GM12874 (cell line): ENCODE results near the gene WWP2.

ENCODE experiments used
- CTCF ChIP-seq: IDR thresholded peaks from 2 replicates; pipeline ENCODE4 v1.5.1; 2011; ENCODE audit warnings: low read depth, mild to moderate bottlenecking, control low read depth, low read length, moderate library complexity; ENCODE audit not compliant: insufficient read depth

Gene WWP2

GRCh38 chr16:69724981-69725479, 37.1 kb upstream of the WWP2 start:
- TF ChIP-seq CTCF: no peak

DNA sequence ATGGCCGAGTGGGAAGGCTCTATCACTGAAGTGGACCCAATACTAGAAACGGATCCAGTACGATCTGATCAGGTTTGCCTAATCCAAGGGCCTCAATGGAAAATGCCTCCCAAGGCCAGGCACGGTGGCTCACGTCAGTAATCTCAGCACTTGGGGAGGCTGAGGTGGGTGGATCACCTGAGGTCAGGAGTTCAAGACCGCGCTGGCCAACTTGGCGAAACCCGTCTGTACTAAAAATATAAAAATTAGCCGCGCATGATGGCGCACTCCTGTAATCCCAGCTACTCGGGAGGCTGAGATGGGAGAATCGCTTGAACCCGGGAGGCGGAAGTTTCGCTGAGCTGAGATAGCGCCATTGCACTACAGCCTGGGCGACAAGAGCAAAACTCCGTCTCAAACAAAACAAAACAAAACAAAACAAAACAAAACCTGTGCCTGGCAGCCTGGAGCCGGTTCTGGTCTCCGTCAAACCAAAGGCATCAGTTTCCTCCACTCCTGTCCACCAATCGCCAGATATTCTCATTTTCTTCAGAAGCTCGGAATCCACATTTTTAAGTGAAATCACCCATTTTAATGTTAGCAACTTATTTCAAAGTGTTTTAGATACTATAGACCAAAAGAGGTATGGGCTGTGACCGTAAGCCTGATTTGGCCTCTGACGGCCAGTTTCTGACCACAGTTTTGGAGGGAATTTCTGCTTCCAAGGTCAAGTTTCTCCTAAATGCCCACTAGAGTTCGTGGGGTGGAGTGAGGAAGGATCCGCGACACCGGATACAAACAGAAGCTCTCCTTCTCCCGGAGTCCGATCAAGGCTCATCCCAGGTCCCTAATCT, 36.4 kb upstream of the WWP2 start:
- TF ChIP-seq CTCF: no peak

GRCh38 chr16:69726313-69727060, 35.6 kb upstream of the WWP2 start, which contains the start of gene NQO1:
Gene NQO1, minus strand, starts transcription at chr16:69726560. Its CDS starts 121 bp downstream, at chr16:69726439.
- no peak for TF ChIP-seq CTCF

- no peak for TF ChIP-seq CTCF
These were observed 34.2 kb upstream of the WWP2 start for GRCh38 chr16:69727916-69728270.

DNA sequence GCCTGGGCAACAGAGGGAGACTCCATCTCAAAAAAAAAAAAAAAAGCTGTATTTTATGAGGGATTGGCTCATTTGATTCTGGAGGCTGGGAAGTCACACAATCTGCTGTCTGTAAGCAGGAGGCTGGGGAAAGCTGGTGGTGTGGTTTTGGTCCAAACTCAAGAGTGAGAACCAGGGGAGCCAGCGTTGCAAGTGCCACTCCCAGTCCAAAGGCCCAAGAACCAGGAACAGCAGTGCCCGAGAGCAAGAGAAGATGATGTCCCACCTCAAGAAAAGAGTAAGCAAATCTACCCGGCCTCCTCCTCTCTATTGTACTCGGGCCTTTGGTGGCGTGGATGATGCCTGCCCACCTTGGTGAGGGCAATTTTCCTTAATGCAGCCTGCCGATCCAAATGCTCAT, 30.0 kb upstream of the WWP2 start:
- no peak for TF ChIP-seq CTCF

DNA sequence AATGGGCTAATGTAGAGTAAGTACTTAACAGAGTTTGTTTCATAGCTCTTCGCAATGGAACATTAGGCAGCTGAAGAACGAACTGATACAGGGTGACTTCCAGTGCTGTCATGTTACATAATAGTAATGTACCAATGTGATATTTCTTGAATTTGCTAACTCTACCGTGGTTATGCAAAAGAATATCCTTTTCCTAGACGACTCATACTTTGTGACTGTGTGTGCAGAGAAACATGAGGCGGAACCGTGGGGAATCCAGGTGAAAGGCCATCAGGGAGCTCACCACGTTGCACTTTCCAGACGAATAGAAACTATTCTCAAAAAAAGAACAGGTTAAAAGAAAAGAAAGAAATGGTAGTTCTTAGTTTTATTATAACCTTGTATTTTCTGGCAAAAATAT, 20.6 kb upstream of the WWP2 start:
- no peak for TF ChIP-seq CTCF
